Right ventricle myocardium superior (tissue), 1 donor: ENCODE data around the gene AMH. TPM values are rescaled to one million over a fixed set of nuclear protein-coding genes. Genes with fewer than 3 reads are reported as not detected.
"Not testable (repeated sequence)": the region's sequence is repeated elsewhere in the genome, so short reads cannot be mapped to it uniquely, and the experiment has no call there.

Source experiments
- ATAC-seq: fragments of 200-7000 bp; cut with Tn5 transposase; one replicate; pipeline ENCODE4 v1.9.1; 2020; ENCODE audit warnings: mild to moderate bottlenecking; ENCODE audit not compliant: poor library complexity
- DNase-seq: peaks from one replicate; pipeline ENCODE4 v3.0.0-alpha.2; 2020
- intact Hi-C: fragments of 100-400 bp; cut with DNase I; formaldehyde crosslinking; loops from one replicate; pipeline ENCODE4 v1.11.2; 2022
- total RNA-seq: library from RNA; stranded (reverse); fragmentation: NEBNext Ultra II Directional; extraction: Animal tissue kit (Norgen Biotek cat#: 25700); gene quantifications from one replicate; pipeline ENCODE4 v1.2.1, GENCODE V29; 2021
- donor health status: DM: no; HTN: yes; CAD: no; lungs with severe emphysema.

The AMH gene
- total RNA-seq, 1 donor from 2014 or later = 0.24 TPM

GRCh38 chr19:2274931-2275535, 25.9 kb downstream of the AMH start:
- intact Hi-C loops = loop anchor here (5.0 kb wide), 2 partner anchors 38 to 42 kb away; partner anchors contain the start of genes PLEKHJ1 and SF3A2
- ATAC-seq (peak; percentile 36), DNase-seq (peak; percentile 78)

GRCh38 chr19:2275588-2276428, 26.7 kb downstream of the AMH start:
- DNase-seq = peak; percentile 73
- ATAC-seq = peak; percentile 31
- intact Hi-C loops = loop anchor here (5.0 kb wide), 1 partner anchor 41 kb away; no protein-coding TSS in a partner anchor

GRCh38 chr19:2276429-2276986, 27.4 kb downstream of the AMH start:
- DNase-seq = no peak
- no peak for ATAC-seq
- intact Hi-C loops = loop anchor here (5.0 kb wide), 1 partner anchor 41 kb away; no protein-coding TSS in a partner anchor

GRCh38 chr19:2277138-2277537, 28.0 kb downstream of the AMH start:
- ATAC-seq (no peak), DNase-seq (no peak)
- intact Hi-C loops = loop anchor here (5.0 kb wide), 1 partner anchor 40 kb away; no protein-coding TSS in a partner anchor

GRCh38 chr19:2278459-2279158, 29.5 kb downstream of the AMH start:
- ATAC-seq (no peak), DNase-seq (no peak)
- intact Hi-C loops = loop anchor here (5.0 kb wide), 1 partner anchor 39 kb away; no protein-coding TSS in a partner anchor

- no peak for DNase-seq
- no peak for ATAC-seq
- intact Hi-C loops = no loop called here
Observed at GRCh38 chr19:2280633-2281264, 31.6 kb downstream of the AMH start.

- intact Hi-C loops, DNase-seq: not testable (repeated sequence)
- peak; percentile 29 for ATAC-seq
Observed at GRCh38 chr19:2281265-2282061, 32.3 kb downstream of the AMH start.

- intact Hi-C loops = no loop called here
- peak; percentile 91 for DNase-seq
- ATAC-seq = peak; percentile 91
Observed at GRCh38 chr19:2282062-2282861, 33.1 kb downstream of the AMH start, which contains the start of gene PEAK3. Gene PEAK3, minus strand, starts transcription at chr19:2282175. Its CDS starts 1,244 bp downstream, at chr19:2280931.

- DNase-seq (no peak), ATAC-seq (no peak)
- intact Hi-C loops = no loop called here
Observed at GRCh38 chr19:2282862-2283237, 33.7 kb downstream of the AMH start.

- ATAC-seq (no peak), DNase-seq (no peak)
- intact Hi-C loops = no loop called here
Observed at GRCh38 chr19:2283835-2284507, 34.8 kb downstream of the AMH start.

- DNase-seq (no peak), ATAC-seq (no peak)
- intact Hi-C loops = no loop called here
Observed at GRCh38 chr19:2286402-2287140, 37.4 kb downstream of the AMH start.

GRCh38 chr19:2287585-2288337, 38.6 kb downstream of the AMH start:
- intact Hi-C loops = no loop called here
- no peak for DNase-seq
- ATAC-seq = no peak

GRCh38 chr19:2288338-2288817, 39.3 kb downstream of the AMH start:
- intact Hi-C loops = no loop called here
- ATAC-seq (no peak), DNase-seq (no peak)

GRCh38 chr19:2288818-2289713, 39.9 kb downstream of the AMH start:
- intact Hi-C loops = no loop called here
- no peak for ATAC-seq
- DNase-seq = no peak
